Liver (tissue), 3 donors: ENCODE results near the gene CAMKMT.

Experiments
- FOXA1 ChIP-seq: IDR thresholded peaks from 2 replicates; pipeline ENCODE4 v1.6.1; 2016; ENCODE audit warnings: antibody characterized with exemption
- GABPA ChIP-seq, 2 donors: IDR thresholded peaks in 1 of 2; conservative IDR thresholded peaks in 1 of 2; 2 replicates each; pipeline ENCODE4 v1.6.1; 2016; ENCODE audit warnings: antibody characterized with exemption in 2 of 2, mild to moderate bottlenecking in 1 of 2, moderate library complexity in 1 of 2
- JUND ChIP-seq, 2 donors: IDR thresholded peaks; 2 replicates each; pipeline ENCODE4 v1.6.1; 2016; ENCODE audit warnings: antibody characterized with exemption in 2 of 2
- RAD21 ChIP-seq, 2 donors: IDR thresholded peaks; 2 replicates each; pipeline ENCODE4 v1.6.1; 2016; ENCODE audit warnings: antibody characterized with exemption in 2 of 2, mild to moderate bottlenecking in 2 of 2
- TAF1 ChIP-seq: conservative IDR thresholded peaks from 2 replicates; pipeline ENCODE4 v1.6.1; 2016; ENCODE audit warnings: antibody characterized with exemption, mild to moderate bottlenecking
- YY1 ChIP-seq: IDR thresholded peaks from 2 replicates; pipeline ENCODE4 v1.6.1; 2016; ENCODE audit warnings: antibody characterized with exemption, mild to moderate bottlenecking
- TF ChIP-seq, protein P1 (sequence below): fragments of 150-350 bp; IDR thresholded peaks from 2 replicates; pipeline ENCODE4 v1.5.1; 2017; ENCODE audit warnings: improper control_type of control experiment, low read depth, low read length; ENCODE audit not compliant: missing input control
- TF ChIP-seq, protein P2 (sequence below): IDR thresholded peaks from 2 replicates; pipeline ENCODE4 v1.6.1; 2016; ENCODE audit warnings: antibody characterized with exemption
- TF ChIP-seq, protein P3 (sequence below): IDR thresholded peaks from 2 replicates; pipeline ENCODE4 v1.6.1; 2016; ENCODE audit warnings: antibody characterized with exemption, mild to moderate bottlenecking
- TF ChIP-seq, protein P4 (sequence below): IDR thresholded peaks from 2 replicates; pipeline ENCODE4 v1.6.1; 2016; ENCODE audit warnings: antibody characterized with exemption
- donor health status: healthy.
- donor health status: healthy.

DNA sequence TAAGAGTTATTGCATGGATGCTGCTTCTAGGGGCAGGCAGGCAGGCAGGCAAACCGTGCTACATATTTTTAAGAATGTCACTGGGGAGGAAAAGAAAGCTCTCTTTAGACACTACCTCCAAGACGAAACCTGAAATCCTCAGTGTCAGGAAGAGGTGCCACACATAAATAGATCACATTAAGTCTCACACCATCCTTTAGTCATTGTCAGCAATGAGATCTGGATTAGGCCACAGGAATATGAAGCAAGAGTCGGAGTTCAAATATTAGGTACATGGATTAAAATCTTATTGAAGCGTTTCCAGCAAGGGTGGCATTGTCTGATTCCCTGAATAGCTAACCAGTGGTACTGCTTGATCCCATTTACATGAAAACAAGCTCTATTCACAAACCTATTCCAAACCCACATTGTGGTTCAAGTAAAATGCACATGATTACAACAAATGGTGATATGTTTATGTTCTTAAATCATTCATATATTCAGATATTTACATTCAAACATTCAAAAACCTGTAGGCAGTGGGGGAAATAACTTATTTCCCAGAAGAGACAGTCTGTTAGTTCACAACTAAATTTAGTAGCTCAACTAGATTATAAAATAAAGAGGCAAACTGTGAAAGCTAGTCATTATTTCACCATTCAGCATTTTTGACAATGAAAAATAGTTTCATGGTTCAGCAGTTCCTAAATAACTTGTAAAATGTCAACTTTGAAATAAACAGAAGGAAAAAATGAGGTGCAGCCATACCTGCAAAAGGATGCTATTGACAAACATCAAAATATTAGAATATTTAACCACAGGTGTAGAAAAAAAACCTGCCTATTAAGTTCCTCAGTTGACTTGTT lies 384.4 kb downstream of the CAMKMT start:
- TF ChIP-seq, protein P1, sequence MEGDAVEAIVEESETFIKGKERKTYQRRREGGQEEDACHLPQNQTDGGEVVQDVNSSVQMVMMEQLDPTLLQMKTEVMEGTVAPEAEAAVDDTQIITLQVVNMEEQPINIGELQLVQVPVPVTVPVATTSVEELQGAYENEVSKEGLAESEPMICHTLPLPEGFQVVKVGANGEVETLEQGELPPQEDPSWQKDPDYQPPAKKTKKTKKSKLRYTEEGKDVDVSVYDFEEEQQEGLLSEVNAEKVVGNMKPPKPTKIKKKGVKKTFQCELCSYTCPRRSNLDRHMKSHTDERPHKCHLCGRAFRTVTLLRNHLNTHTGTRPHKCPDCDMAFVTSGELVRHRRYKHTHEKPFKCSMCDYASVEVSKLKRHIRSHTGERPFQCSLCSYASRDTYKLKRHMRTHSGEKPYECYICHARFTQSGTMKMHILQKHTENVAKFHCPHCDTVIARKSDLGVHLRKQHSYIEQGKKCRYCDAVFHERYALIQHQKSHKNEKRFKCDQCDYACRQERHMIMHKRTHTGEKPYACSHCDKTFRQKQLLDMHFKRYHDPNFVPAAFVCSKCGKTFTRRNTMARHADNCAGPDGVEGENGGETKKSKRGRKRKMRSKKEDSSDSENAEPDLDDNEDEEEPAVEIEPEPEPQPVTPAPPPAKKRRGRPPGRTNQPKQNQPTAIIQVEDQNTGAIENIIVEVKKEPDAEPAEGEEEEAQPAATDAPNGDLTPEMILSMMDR = no peak
- TF ChIP-seq, protein P2, sequence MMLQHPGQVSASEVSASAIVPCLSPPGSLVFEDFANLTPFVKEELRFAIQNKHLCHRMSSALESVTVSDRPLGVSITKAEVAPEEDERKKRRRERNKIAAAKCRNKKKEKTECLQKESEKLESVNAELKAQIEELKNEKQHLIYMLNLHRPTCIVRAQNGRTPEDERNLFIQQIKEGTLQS = no peak
- TF ChIP-seq GABPA (IDR thresholded peaks at IDR 0.05 in 1 of 2, conservative IDR thresholded peaks at IDR 0.05 in 1 of 2) = no peak
- no peak for TF ChIP-seq RAD21 (IDR thresholded peaks at IDR 0.05)
- no peak for TF ChIP-seq FOXA1
- TF ChIP-seq JUND (IDR thresholded peaks at IDR 0.05) = no peak
- TF ChIP-seq YY1 = no peak
- TF ChIP-seq, protein P3, sequence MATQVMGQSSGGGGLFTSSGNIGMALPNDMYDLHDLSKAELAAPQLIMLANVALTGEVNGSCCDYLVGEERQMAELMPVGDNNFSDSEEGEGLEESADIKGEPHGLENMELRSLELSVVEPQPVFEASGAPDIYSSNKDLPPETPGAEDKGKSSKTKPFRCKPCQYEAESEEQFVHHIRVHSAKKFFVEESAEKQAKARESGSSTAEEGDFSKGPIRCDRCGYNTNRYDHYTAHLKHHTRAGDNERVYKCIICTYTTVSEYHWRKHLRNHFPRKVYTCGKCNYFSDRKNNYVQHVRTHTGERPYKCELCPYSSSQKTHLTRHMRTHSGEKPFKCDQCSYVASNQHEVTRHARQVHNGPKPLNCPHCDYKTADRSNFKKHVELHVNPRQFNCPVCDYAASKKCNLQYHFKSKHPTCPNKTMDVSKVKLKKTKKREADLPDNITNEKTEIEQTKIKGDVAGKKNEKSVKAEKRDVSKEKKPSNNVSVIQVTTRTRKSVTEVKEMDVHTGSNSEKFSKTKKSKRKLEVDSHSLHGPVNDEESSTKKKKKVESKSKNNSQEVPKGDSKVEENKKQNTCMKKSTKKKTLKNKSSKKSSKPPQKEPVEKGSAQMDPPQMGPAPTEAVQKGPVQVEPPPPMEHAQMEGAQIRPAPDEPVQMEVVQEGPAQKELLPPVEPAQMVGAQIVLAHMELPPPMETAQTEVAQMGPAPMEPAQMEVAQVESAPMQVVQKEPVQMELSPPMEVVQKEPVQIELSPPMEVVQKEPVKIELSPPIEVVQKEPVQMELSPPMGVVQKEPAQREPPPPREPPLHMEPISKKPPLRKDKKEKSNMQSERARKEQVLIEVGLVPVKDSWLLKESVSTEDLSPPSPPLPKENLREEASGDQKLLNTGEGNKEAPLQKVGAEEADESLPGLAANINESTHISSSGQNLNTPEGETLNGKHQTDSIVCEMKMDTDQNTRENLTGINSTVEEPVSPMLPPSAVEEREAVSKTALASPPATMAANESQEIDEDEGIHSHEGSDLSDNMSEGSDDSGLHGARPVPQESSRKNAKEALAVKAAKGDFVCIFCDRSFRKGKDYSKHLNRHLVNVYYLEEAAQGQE = no peak
- TF ChIP-seq TAF1 = no peak
- TF ChIP-seq, protein P4, sequence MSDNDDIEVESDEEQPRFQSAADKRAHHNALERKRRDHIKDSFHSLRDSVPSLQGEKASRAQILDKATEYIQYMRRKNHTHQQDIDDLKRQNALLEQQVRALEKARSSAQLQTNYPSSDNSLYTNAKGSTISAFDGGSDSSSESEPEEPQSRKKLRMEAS = no peak
